ENCODE results near the gene AFF1.

GRCh38 chr4:86957215-86957614, 22.4 kb downstream of the AFF1 start:
- TF ChIP-seq CTCF (IDR thresholded peaks at IDR 0.05; ENCODE audit: low read length) = no peak
- no peak for TF ChIP-seq EZH2phosphoT487 (IDR thresholded peaks at IDR 0.05; ENCODE audit: low read length)
- TF ChIP-seq EZH2 (optimal IDR thresholded peaks at IDR 0.05; ENCODE audit: low read depth, low read length) = no peak
